IMR-90 (cell line): ENCODE results near the gene DNAJC3. TPM values are rescaled to one million over a fixed set of nuclear protein-coding genes. Genes with fewer than 3 reads are reported as not detected.

ENCODE experiments used
- ATAC-seq: fragments of 200-7000 bp; cut with Tn5 transposase; 2 replicates; pipeline ENCODE4 v1.9.1; 2020; ENCODE audit warnings: low read depth, mild to moderate bottlenecking, moderate library complexity
- BruUV-seq: library from RNA; stranded (reverse); fragments of 400-500 nt; replicated peaks from 2 replicates; lab custom pipeline; 2021; lab: Mats Ljungman, UMichigan
- CTCF ChIA-PET: fragments of 300-600 bp; formaldehyde crosslinking; extraction: SDS; loops from one replicate; lab custom pipeline; 2021; ENCODE audit warnings: antibody characterized with exemption; lab: Yijun Ruan, JAX
- POLR2A ChIA-PET: fragments of 300-600 bp; sonication (Branson Sonifier 250); formaldehyde crosslinking; loops from one replicate; lab custom pipeline; 2022; ENCODE audit warnings: antibody characterized with exemption; ENCODE audit not compliant: unreplicated experiment; lab: Charles Lee
- DNase-seq: peaks from one replicate; pipeline ENCODE4 v3.0.0; 2013
- H2AFZ ChIP-seq: replicated peaks from 2 replicates; pipeline ENCODE3; 2013; ENCODE audit warnings: low read length, mild to moderate bottlenecking; ENCODE audit not compliant: poor library complexity
- H2AK5ac ChIP-seq: 2 replicates; pipeline ENCODE4 v1.6.1; 2013; ENCODE audit warnings: low read depth, low read length, inconsistent platforms
- H2AK9ac ChIP-seq: replicated peaks from 2 replicates; pipeline ENCODE3; 2013; ENCODE audit warnings: mild to moderate bottlenecking, low read depth, low read length, moderate library complexity; ENCODE audit not compliant: poor library complexity
- H2BK120ac ChIP-seq: 2 replicates; pipeline ENCODE4 v1.6.1; 2013; ENCODE audit warnings: low read depth, low read length, inconsistent platforms
- H2BK15ac ChIP-seq: 3 replicates; pipeline ENCODE4 v1.6.1; 2013; ENCODE audit warnings: low read depth, low read length, inconsistent platforms
- H2BK20ac ChIP-seq: 2 replicates; pipeline ENCODE4 v1.6.1; 2013; ENCODE audit warnings: low read depth, mild to moderate bottlenecking, inconsistent platforms, low read length, moderate library complexity
- H2BK5ac ChIP-seq: 2 replicates; pipeline ENCODE4 v1.6.1; 2013; ENCODE audit warnings: mild to moderate bottlenecking, low read depth, low read length, inconsistent platforms; ENCODE audit not compliant: poor library complexity, severe bottlenecking
- H3K14ac ChIP-seq: replicated peaks from 2 replicates; pipeline ENCODE4 v1.6.1; 2013; ENCODE audit warnings: low read depth, low read length, inconsistent platforms
- H3K18ac ChIP-seq: 2 replicates; pipeline ENCODE4 v1.6.1; 2013; ENCODE audit warnings: low read depth, low read length, control low read depth
- H3K23ac ChIP-seq: 2 replicates; pipeline ENCODE4 v1.6.1; 2013; ENCODE audit warnings: low read depth, low read length, inconsistent platforms
- H3K27ac ChIP-seq: 2 replicates; pipeline ENCODE4 v1.5.1; 2013; ENCODE audit warnings: mild to moderate bottlenecking, control low read depth, low read length; ENCODE audit not compliant: insufficient read depth
- H3K27me3 ChIP-seq: 2 replicates; pipeline ENCODE4 v1.6.1; 2013; ENCODE audit warnings: low read length; ENCODE audit not compliant: control insufficient read depth, insufficient read depth
- H3K36me3 ChIP-seq: 2 replicates; pipeline ENCODE4 v1.6.1; 2013; ENCODE audit warnings: low read length, mixed read lengths; ENCODE audit not compliant: control insufficient read depth, insufficient read depth
- H3K4ac ChIP-seq: 2 replicates; pipeline ENCODE4 v1.6.1; 2013; ENCODE audit warnings: low read depth, low read length, inconsistent platforms
- H3K4me1 ChIP-seq: 2 replicates; pipeline ENCODE4 v1.6.1; 2013; ENCODE audit warnings: low read length, mixed read lengths; ENCODE audit not compliant: control insufficient read depth, insufficient read depth
- H3K4me2 ChIP-seq: 2 replicates; pipeline ENCODE4 v1.6.1; 2013; ENCODE audit warnings: low read depth, mild to moderate bottlenecking, control low read depth, low read length, moderate library complexity
- H3K4me3 ChIP-seq: 2 replicates; pipeline ENCODE4 v1.5.1; 2013; ENCODE audit warnings: low read depth, mild to moderate bottlenecking, control low read depth, low read length, moderate library complexity; ENCODE audit not compliant: insufficient read depth
- H3K56ac ChIP-seq: 2 replicates; pipeline ENCODE4 v1.6.1; 2013; ENCODE audit warnings: low read length, inconsistent platforms; ENCODE audit not compliant: insufficient read depth; ENCODE audit errors: extremely low read depth
- H3K79me1 ChIP-seq, 2 experiments: 2 replicates each; pipeline ENCODE4 v1.6.1; 2013; ENCODE audit warnings: low read length in 2 of 2, inconsistent platforms in 1 of 2, low read depth in 1 of 2
- H3K9ac ChIP-seq: 2 replicates; pipeline ENCODE4 v1.6.1; 2013; ENCODE audit warnings: low read depth, low read length, control low read depth
- H3K9me1 ChIP-seq: 2 replicates; pipeline ENCODE4 v1.6.1; 2013; ENCODE audit warnings: low read length, inconsistent platforms; ENCODE audit not compliant: insufficient read depth
- H3K9me3 ChIP-seq: 2 replicates; pipeline ENCODE4 v1.6.1; 2013; ENCODE audit warnings: low read length; ENCODE audit not compliant: control insufficient read depth, insufficient read depth
- H4K20me1 ChIP-seq: 2 replicates; pipeline ENCODE4 v1.6.1; 2013; ENCODE audit warnings: low read length, inconsistent platforms; ENCODE audit not compliant: insufficient read depth
- H4K5ac ChIP-seq: 2 replicates; pipeline ENCODE4 v1.6.1; 2013; ENCODE audit warnings: mild to moderate bottlenecking, low read depth, low read length, control low read depth
- H4K8ac ChIP-seq, 2 experiments: 2 replicates each; pipeline ENCODE4 v1.6.1; 2013; ENCODE audit warnings: low read depth in 2 of 2, low read length in 2 of 2, control low read depth in 1 of 2, inconsistent platforms in 1 of 2
- H4K91ac ChIP-seq: 2 replicates; pipeline ENCODE4 v1.6.1; 2013; ENCODE audit warnings: low read depth, low read length, inconsistent platforms; ENCODE audit not compliant: insufficient read depth
- BHLHE40 ChIP-seq: fragments of 150-350 bp; IDR thresholded peaks from 2 replicates; pipeline ENCODE4 v1.6.1; 2016; ENCODE audit warnings: mild to moderate bottlenecking, low read depth, low read length
- CEBPB ChIP-seq: IDR thresholded peaks from 2 replicates; pipeline ENCODE4 v1.6.1; 2012; ENCODE audit warnings: low read depth, low read length, improper control_type of control experiment
- CHD1 ChIP-seq: IDR thresholded peaks from 2 replicates; pipeline ENCODE4 v1.6.1; 2012; ENCODE audit warnings: low read depth, low read length, improper control_type of control experiment
- ELK1 ChIP-seq: fragments of 150-350 bp; IDR thresholded peaks from 2 replicates; pipeline ENCODE4 v1.6.1; 2016; ENCODE audit warnings: low read depth, mild to moderate bottlenecking, low read length, moderate library complexity, borderline replicate concordance
- FOS ChIP-seq: fragments of 150-350 bp; IDR thresholded peaks from 2 replicates; pipeline ENCODE4 v1.6.1; 2016; ENCODE audit warnings: low read depth, low read length
- MAFK ChIP-seq: IDR thresholded peaks from 2 replicates; pipeline ENCODE4 v1.6.1; 2012; ENCODE audit warnings: low read depth, low read length, improper control_type of control experiment
- MAZ ChIP-seq: IDR thresholded peaks from 2 replicates; pipeline ENCODE4 v1.6.1; 2012; ENCODE audit warnings: low read depth, mild to moderate bottlenecking, low read length, improper control_type of control experiment, moderate library complexity, borderline replicate concordance
- MXI1 ChIP-seq: IDR thresholded peaks from 2 replicates; pipeline ENCODE4 v1.6.1; 2012; ENCODE audit warnings: low read depth, mild to moderate bottlenecking, low read length, moderate library complexity, borderline replicate concordance
- RAD21 ChIP-seq: IDR thresholded peaks from 2 replicates; pipeline ENCODE4 v1.6.1; 2012; ENCODE audit warnings: low read length, improper control_type of control experiment
- RCOR1 ChIP-seq: IDR thresholded peaks from 2 replicates; pipeline ENCODE4 v1.6.1; 2012; ENCODE audit warnings: mild to moderate bottlenecking, low read length, improper control_type of control experiment; ENCODE audit not compliant: insufficient replicate concordance
- RFX5 ChIP-seq: IDR thresholded peaks from 2 replicates; pipeline ENCODE4 v1.8.0; 2012; ENCODE audit warnings: low read depth, mild to moderate bottlenecking, low read length, moderate library complexity
- dilution Hi-C: fragments of 300-500 bp; cut with HindIII; formaldehyde crosslinking; loops from one replicate; pipeline ENCODE4 v1.14.3; 2018; ENCODE audit warnings: low sequenced_read_pairs; ENCODE audit not compliant: unreplicated experiment
- in situ Hi-C: fragments of 300-500 bp; cut with MboI; formaldehyde crosslinking; loops from 3 replicates; pipeline ENCODE4 v1.14.3; 2019; ENCODE audit warnings: low sequenced_read_pairs, inconsistent platforms, mixed read lengths
- intact Hi-C: fragments of 100-400 bp; cut with micrococcal nuclease; formaldehyde crosslinking; loops from 2 replicates; pipeline ENCODE4 v1.10.0; 2022
- polyA plus RNA-seq, 3 experiments: library from polyadenylated mRNA; depleted of rRNA; stranded (reverse); fragments of >200 nt; gene quantifications; 2 replicates each; pipeline ENCODE4 v1.2.3, GENCODE V29; 2012; ENCODE audit warnings: low replicate concordance in 1 of 3
- total RNA-seq: library from RNA; depleted of rRNA; stranded (reverse); fragments of >200 nt; gene quantifications from 2 replicates; pipeline ENCODE4 v1.2.3, GENCODE V29; 2012
- TF ChIP-seq, protein P1 (sequence below): conservative IDR thresholded peaks from 2 replicates; pipeline ENCODE4 v1.5.1; 2012; ENCODE audit warnings: mild to moderate bottlenecking, low read depth, low read length, improper control_type of control experiment

Gene DNAJC3
- total and polyA plus RNA-seq, 2 of the 4 experiments (the other 2 are of a cell fraction) = 10.7 to 28.5 TPM

DNA sequence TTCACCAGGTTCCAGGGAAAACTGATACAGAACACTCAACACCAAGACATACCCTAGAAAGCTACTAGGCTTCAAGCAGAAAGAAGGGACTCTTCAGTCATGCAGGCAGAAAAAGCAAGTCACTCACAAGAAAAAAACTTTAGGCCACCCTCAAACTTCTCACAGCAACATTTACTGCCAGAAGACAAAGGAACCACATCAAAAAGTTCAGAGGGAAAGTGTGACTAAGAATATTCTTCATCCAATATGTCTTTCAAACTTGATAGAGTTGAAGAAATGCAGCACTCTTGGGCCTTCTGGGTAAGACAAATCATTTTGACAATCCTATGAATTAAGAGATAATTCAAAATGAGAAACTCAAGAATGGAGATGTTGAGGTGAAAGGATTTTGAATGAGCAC, 40.1 kb upstream of the DNAJC3 start:
- no peak overlapping the region for H4K5ac ChIP-seq
- H3K4me3 ChIP-seq = no peak overlapping the region
- no peak overlapping the region for H3K23ac ChIP-seq
- H3K79me1 ChIP-seq = peaks cover 12 to 28% of the 10 kb centered on the region in 2 experiments; a peak in 2 of 4 replicates
- peaks cover 41% of the 10 kb centered on the region for H3K36me3 ChIP-seq
- no peaks in the 10 kb centered on the region for H3K27me3 ChIP-seq
- H2BK5ac ChIP-seq = no peak overlapping the region
- no peaks in the 10 kb centered on the region for H3K9me3 ChIP-seq
- CTCF ChIA-PET = no interaction called here
- intact Hi-C loops (no loop called here), in situ Hi-C loops (no loop called here), dilution Hi-C loops (no loop called here)
- no peak overlapping the region for H2AK5ac ChIP-seq
- H2AK9ac ChIP-seq = no peak overlapping the region
- H3K9me1 ChIP-seq = peaks cover 17% of the 10 kb centered on the region
- no peak overlapping the region for H4K8ac ChIP-seq
- peaks cover 7% of the 10 kb centered on the region for H3K4me1 ChIP-seq
- H2BK15ac ChIP-seq = no peak overlapping the region
- ATAC-seq (no peak), DNase-seq (no peak)
- H3K9ac ChIP-seq = no peak overlapping the region
- no peak overlapping the region for H3K4ac ChIP-seq
- BruUV-seq = no TSS peak
- POLR2A ChIA-PET = no interaction called here
- H2AFZ ChIP-seq = no peak overlapping the region
- H2BK120ac ChIP-seq = no peak overlapping the region
- 0 out of 2 replicates have a peak, but pooled peaks cover 5% of the 10 kb centered on the region for H4K20me1 ChIP-seq
- H3K4me2 ChIP-seq = no peak overlapping the region
- no peak overlapping the region for H3K27ac ChIP-seq
- no peak overlapping the region for H3K56ac ChIP-seq
- no peak overlapping the region for H2BK20ac ChIP-seq
- no peak overlapping the region for H3K18ac ChIP-seq
- TF ChIP-seq RAD21 (no peak), MAZ (no peak), CEBPB (no peak), FOS (no peak), RCOR1 (no peak), MXI1 (no peak), RFX5 (no peak), ELK1 (no peak), MAFK (no peak), CHD1 (no peak), BHLHE40 (no peak)
- TF ChIP-seq, protein P1, sequence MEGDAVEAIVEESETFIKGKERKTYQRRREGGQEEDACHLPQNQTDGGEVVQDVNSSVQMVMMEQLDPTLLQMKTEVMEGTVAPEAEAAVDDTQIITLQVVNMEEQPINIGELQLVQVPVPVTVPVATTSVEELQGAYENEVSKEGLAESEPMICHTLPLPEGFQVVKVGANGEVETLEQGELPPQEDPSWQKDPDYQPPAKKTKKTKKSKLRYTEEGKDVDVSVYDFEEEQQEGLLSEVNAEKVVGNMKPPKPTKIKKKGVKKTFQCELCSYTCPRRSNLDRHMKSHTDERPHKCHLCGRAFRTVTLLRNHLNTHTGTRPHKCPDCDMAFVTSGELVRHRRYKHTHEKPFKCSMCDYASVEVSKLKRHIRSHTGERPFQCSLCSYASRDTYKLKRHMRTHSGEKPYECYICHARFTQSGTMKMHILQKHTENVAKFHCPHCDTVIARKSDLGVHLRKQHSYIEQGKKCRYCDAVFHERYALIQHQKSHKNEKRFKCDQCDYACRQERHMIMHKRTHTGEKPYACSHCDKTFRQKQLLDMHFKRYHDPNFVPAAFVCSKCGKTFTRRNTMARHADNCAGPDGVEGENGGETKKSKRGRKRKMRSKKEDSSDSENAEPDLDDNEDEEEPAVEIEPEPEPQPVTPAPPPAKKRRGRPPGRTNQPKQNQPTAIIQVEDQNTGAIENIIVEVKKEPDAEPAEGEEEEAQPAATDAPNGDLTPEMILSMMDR = no peak
- no peak overlapping the region for H4K91ac ChIP-seq
- no peak overlapping the region for H3K14ac ChIP-seq
